Loucy (cell line): ENCODE measurements around the gene DEGS1.
"Not testable (repeated sequence)": the region's sequence is repeated elsewhere in the genome, so short reads cannot be mapped to it uniquely, and the experiment has no call there.

Experiments
- H2AFZ ChIP-seq: fragments of 200-600 bp; sonication (generic); 2 replicates; pipeline ENCODE4 v1.6.0; 2016; ENCODE audit warnings: antibody characterized with exemption, mild to moderate bottlenecking, low read length, moderate library complexity
- H3F3A ChIP-seq: fragments of 200-600 bp; 2 replicates; pipeline ENCODE4 v1.6.0; 2016; ENCODE audit warnings: antibody characterized with exemption, low read depth, mild to moderate bottlenecking
- H3K27me3 ChIP-seq: fragments of 200-600 bp; sonication (generic); 2 replicates; pipeline ENCODE4 v1.6.1; 2014; ENCODE audit warnings: low read length, mild to moderate bottlenecking; ENCODE audit not compliant: insufficient read depth, poor library complexity, severe bottlenecking
- H3K36me3 ChIP-seq: fragments of 200-600 bp; sonication (generic); 2 replicates; pipeline ENCODE4 v1.6.1; 2016; ENCODE audit warnings: low read length; ENCODE audit not compliant: insufficient read depth
- H3K4me1 ChIP-seq: fragments of 200-600 bp; sonication (generic); 2 replicates; pipeline ENCODE4 v1.5.1; 2014; ENCODE audit warnings: low read length, mild to moderate bottlenecking; ENCODE audit not compliant: insufficient read depth, poor library complexity, severe bottlenecking
- H3K4me2 ChIP-seq: fragments of 200-600 bp; sonication (generic); 2 replicates; pipeline ENCODE4 v1.6.0; 2014; ENCODE audit warnings: antibody characterized with exemption, low read length, low read depth, mild to moderate bottlenecking; ENCODE audit not compliant: poor library complexity, severe bottlenecking
- H3K4me3 ChIP-seq: fragments of 200-600 bp; sonication (generic); 2 replicates; pipeline ENCODE4 v1.5.1; 2014; ENCODE audit warnings: low read length, mild to moderate bottlenecking, mixed read lengths; ENCODE audit not compliant: poor library complexity, severe bottlenecking
- H3K79me2 ChIP-seq: fragments of 200-600 bp; sonication (generic); 2 replicates; pipeline ENCODE4 v1.6.1; 2014; ENCODE audit warnings: low read length; ENCODE audit not compliant: insufficient read depth
- H3K9ac ChIP-seq: fragments of 200-600 bp; sonication (generic); 2 replicates; pipeline ENCODE4 v1.6.0; 2014; ENCODE audit warnings: mild to moderate bottlenecking, low read depth, low read length, moderate library complexity; ENCODE audit not compliant: poor library complexity, severe bottlenecking
- H3K9me2 ChIP-seq: fragments of 200-600 bp; sonication (generic); replicated peaks from 2 replicates; pipeline ENCODE4 v1.6.1; 2016; ENCODE audit warnings: low read depth, low read length, mixed read lengths
- H3K9me3 ChIP-seq: fragments of 200-600 bp; sonication (generic); 2 replicates; pipeline ENCODE4 v1.6.1; 2014; ENCODE audit warnings: mild to moderate bottlenecking, antibody characterized with exemption, low read length, low read depth; ENCODE audit not compliant: insufficient read depth
- H4K20me1 ChIP-seq: fragments of 200-600 bp; sonication (generic); 2 replicates; pipeline ENCODE4 v1.6.0; 2014; ENCODE audit warnings: antibody characterized with exemption, low read length, mild to moderate bottlenecking; ENCODE audit not compliant: insufficient read depth, poor library complexity, severe bottlenecking
- EZH2phosphoT487 ChIP-seq: fragments of 200-600 bp; IDR thresholded peaks from 2 replicates; pipeline ENCODE4 v1.6.1; 2018; ENCODE audit warnings: antibody characterized with exemption, mild to moderate bottlenecking, moderate library complexity, borderline replicate concordance
- TF ChIP-seq, protein P1 (sequence below): fragments of 200-600 bp; sonication (generic); conservative IDR thresholded peaks from 2 replicates; pipeline ENCODE4 v1.5.1; 2014; ENCODE audit warnings: mild to moderate bottlenecking, antibody characterized with exemption, low read length

DEGS1 gene

DNA sequence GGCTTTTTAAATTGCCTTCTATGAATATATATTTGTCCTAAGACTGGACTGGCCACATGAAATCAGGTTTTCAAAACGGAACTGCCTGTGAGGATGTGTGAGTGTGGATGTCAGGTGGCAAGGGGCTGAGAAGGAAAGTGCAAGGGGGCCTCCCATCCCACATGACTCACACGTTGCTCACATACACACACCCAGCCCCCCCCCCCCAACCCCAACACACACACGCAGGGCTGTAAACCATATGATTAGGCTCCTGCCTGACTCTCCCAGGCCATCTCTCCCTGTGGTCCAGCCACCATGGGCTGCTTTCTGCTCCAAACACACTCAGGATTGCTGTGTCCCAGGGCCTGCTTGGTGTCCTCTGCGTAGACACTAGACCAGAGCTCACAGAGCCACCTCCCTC lies 22.4 kb downstream of the DEGS1 start:
- Histone ChIP-seq H3K4me2 (peak overlapping the region; percentile 93), H3K4me3 (peak overlapping the region; percentile 67)

DNA sequence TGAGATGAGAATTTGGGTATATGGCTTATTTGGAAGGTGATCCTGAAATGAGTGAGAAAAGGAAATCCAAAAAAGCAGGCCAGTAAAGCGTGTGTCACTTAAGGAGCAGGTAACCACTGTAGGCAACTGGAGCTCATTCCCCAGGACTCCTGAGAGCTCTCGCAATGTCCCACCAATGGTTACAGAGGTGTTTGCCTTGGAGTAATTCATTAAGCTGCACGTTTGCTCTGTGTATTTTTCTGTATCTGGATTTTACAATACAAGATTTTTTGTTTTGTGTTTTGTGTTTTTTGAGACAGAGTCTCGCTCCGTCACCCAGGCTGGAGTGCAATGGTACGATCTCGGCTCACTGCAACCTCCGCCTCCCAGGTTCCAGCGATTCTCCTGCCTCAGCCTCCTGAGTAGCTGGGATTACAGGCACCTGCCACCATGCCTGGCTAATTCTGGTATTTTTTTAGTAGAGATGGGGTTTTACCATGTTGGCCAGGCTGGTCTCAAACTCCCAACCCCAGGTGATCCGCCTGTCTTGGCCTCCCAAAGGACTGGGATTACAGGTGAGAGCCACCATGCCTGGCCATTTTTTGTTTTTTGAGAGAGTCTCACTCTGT lies 23.0 kb downstream of the DEGS1 start:
- H3K9ac ChIP-seq, H3K9me2 ChIP-seq, H3K79me2 ChIP-seq, H3K27me3 ChIP-seq, H3K9me3 ChIP-seq, H3K36me3 ChIP-seq, H4K20me1 ChIP-seq, H3F3A ChIP-seq: not testable (repeated sequence)
- Histone ChIP-seq H2AFZ (peak overlapping the region; percentile 38; the same call in 1 of the 2 replicates), H3K4me3 (peak overlapping the region; percentile 67), H3K4me1 (peaks cover 13% of the 10 kb centered on the region), H3K4me2 (peak overlapping the region; percentile 93)

More for the DNA sequence above, 22.4 kb downstream of the DEGS1 start:
- TF ChIP-seq, protein P1, sequence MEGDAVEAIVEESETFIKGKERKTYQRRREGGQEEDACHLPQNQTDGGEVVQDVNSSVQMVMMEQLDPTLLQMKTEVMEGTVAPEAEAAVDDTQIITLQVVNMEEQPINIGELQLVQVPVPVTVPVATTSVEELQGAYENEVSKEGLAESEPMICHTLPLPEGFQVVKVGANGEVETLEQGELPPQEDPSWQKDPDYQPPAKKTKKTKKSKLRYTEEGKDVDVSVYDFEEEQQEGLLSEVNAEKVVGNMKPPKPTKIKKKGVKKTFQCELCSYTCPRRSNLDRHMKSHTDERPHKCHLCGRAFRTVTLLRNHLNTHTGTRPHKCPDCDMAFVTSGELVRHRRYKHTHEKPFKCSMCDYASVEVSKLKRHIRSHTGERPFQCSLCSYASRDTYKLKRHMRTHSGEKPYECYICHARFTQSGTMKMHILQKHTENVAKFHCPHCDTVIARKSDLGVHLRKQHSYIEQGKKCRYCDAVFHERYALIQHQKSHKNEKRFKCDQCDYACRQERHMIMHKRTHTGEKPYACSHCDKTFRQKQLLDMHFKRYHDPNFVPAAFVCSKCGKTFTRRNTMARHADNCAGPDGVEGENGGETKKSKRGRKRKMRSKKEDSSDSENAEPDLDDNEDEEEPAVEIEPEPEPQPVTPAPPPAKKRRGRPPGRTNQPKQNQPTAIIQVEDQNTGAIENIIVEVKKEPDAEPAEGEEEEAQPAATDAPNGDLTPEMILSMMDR = no peak
- no peak for TF ChIP-seq EZH2phosphoT487
- no peaks in the 10 kb centered on the region for H3K36me3 ChIP-seq
- no peaks in the 10 kb centered on the region for H4K20me1 ChIP-seq
- no peaks in the 10 kb centered on the region for H3K27me3 ChIP-seq
- no peaks in the 10 kb centered on the region for H3K79me2 ChIP-seq
- peak overlapping the region; percentile 38; the same call in 1 of the 2 replicates for H2AFZ ChIP-seq
- H3K9me2 ChIP-seq = no peaks in the 10 kb centered on the region
- H3F3A ChIP-seq = no peaks in the 10 kb centered on the region
- H3K4me1 ChIP-seq = peaks cover 13% of the 10 kb centered on the region
- no peak overlapping the region for H3K9ac ChIP-seq
- no peaks in the 10 kb centered on the region for H3K9me3 ChIP-seq

DNA sequence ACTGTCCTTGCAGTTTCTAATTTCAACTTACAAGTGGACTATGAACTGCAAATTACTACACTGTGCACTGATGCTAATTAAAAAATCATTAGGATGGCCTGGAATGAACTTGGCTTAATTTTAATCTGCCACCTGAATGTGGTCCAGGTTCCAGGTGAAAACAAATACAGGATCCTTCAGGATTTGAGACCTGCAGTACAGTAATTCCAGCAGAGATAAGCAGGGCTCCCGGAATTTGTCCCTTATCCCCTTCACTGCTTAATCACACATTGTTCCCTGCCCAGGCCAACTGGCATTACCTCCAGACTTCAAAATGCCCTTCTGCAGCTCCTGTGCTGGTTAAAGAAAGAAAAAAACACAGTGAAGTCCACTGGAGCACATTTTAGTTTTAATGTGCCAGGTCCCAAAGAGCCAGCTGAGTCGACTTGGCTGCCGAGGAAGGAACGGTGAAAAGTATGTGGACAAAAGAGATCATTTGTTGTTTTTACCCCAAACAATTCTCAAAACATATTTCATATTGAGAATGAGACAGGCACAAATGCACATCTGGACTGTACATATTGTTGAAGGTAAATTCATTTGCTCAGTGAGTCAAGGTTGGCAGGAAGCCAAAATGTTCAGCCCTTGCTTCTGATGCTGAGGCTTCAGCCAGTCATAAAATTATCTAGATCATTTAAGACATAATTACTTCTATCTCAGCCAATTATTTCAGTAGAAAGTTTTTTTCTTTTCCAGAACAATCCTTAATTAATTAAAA lies 28.3 kb downstream of the DEGS1 start:
- Histone ChIP-seq H3K9me3 (no peaks in the 10 kb centered on the region), H2AFZ (no peak overlapping the region), H3K9ac (no peak overlapping the region), H3K36me3 (no peaks in the 10 kb centered on the region), H3K4me3 (no peak overlapping the region), H3K4me2 (no peak overlapping the region), H3K79me2 (no peaks in the 10 kb centered on the region), H3F3A (no peaks in the 10 kb centered on the region), H3K4me1 (no peaks in the 10 kb centered on the region), H4K20me1 (no peaks in the 10 kb centered on the region), H3K9me2 (no peaks in the 10 kb centered on the region), H3K27me3 (no peaks in the 10 kb centered on the region)
- no peak for TF ChIP-seq EZH2phosphoT487
- TF ChIP-seq, protein P1 = no peak

DNA sequence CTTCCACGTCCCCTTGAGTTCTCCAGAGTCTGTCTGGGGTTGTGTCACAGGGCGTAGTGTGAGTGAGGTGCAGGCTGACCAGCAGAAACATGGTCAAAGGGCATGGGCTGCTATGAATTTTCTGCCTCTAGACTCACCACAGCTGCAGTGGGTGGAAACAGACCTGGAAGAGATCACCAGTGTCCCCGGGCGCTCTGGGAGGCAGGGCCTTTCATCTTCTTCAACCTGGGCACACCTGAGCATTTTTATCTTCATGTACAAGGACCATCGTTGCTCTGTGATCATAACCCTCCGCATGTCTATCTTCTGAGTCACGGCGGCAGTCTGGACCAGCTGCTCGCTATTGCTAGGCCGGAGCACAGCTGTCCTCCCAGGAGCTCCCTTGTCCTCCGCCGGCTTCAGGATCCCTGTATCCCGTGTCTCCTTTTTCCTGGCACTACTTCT lies 29.6 kb downstream of the DEGS1 start:
- Histone ChIP-seq H3K9ac (no peak overlapping the region), H3K36me3 (no peaks in the 10 kb centered on the region), H3F3A (no peaks in the 10 kb centered on the region), H2AFZ (no peak overlapping the region), H4K20me1 (no peaks in the 10 kb centered on the region), H3K27me3 (no peaks in the 10 kb centered on the region), H3K9me3 (no peaks in the 10 kb centered on the region), H3K4me2 (no peak overlapping the region), H3K79me2 (no peaks in the 10 kb centered on the region), H3K4me3 (no peak overlapping the region), H3K9me2 (no peaks in the 10 kb centered on the region), H3K4me1 (no peaks in the 10 kb centered on the region)
- TF ChIP-seq EZH2phosphoT487 = no peak
- TF ChIP-seq, protein P1 = no peak
